Gastroesophageal sphincter (tissue), 3 donors: ENCODE measurements around the gene TATDN3.

Source experiments
- CTCF ChIP-seq, 4 experiments: fragments of 200-600 bp in 2 of 4; fragments of 450-650 bp in 2 of 4; sonication (generic) in 1 of 4; IDR thresholded peaks; one replicate each; pipeline ENCODE4 v1.5.1; 2017 to 2019; ENCODE audit warnings: antibody characterized with exemption in 4 of 4, mild to moderate bottlenecking in 2 of 4, moderate library complexity in 2 of 4
- EP300 ChIP-seq: sonication (generic); formaldehyde crosslinking; IDR thresholded peaks from one replicate; pipeline ENCODE4 v1.6.1; 2017; ENCODE audit warnings: antibody characterized with exemption, mild to moderate bottlenecking
- POLR2A ChIP-seq, 2 donors: fragments of 450-650 bp; IDR thresholded peaks; one replicate each; pipeline ENCODE4 v1.6.1; 2017; ENCODE audit warnings: antibody characterized with exemption in 2 of 2, mild to moderate bottlenecking in 2 of 2, moderate library complexity in 1 of 2

DNA sequence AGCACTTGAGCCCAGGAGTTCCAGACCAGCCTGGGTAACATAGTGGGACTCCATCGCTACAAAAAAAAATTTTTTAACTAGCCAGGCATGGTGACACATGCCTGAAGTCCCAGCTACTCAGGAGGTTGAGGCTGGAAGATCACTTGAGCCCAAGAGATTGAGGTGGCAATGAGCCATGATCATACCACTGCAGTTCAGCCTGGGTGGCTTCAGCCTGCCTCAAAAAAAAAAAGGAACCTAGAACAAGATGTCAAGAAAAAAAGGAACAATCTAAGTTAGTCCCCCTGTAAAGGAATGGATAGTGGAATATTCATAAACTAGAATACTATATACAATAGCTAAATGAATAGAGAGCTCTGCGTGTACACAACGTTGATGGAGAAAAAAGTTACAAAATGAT, 14.5 kb upstream of the TATDN3 start:
- no peak for TF ChIP-seq POLR2A (IDR thresholded peaks at IDR 0.05)
- TF ChIP-seq CTCF (IDR thresholded peaks at IDR 0.05): no peak
- TF ChIP-seq EP300: no peak
